ENCODE results near the gene SEMA7A.
"Not testable (repeated sequence)": the region's sequence is repeated elsewhere in the genome, so short reads cannot be mapped to it uniquely, and the experiment has no call there.

The SEMA7A gene

DNA sequence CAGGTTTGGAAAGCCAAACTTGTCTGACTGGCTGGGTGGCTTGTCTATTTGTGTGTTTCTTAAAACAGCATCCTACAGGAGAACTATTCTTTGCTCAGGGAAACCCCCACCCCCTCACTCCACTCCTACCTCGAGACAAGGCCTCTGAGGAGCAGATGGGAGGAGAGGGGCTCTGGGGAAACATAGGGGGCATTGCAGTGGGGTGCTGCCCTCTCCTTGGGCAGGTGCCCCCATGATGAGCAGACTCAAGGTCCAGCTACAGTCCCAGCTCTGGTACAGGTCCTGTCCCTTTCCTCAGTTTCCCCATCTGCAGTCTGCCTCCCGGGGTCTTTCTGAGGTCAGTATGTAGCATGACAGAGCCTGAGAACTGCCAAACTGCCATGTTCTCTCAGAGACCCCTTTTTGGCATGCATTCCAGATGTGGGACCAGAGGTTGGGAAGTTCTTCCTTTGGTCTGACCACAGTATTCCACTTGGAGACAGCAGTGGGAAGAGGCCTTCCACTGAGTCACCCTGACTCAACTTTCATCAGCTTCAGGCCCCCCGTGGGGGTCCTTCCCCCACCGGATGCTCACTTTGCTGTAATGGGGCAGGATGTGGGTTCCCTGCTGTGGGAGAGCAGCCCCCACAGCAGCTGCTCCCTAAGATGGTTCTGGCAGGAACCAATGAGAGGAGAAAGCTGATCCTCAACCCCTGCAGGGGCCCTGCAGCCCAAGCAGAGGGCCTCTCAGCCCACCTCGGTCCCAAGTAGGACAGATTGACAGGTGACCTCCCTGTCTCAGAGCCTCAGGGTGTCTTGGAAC lies 34.0 kb downstream of the SEMA7A start:
- DNase-seq (ENCODE audit: low read depth, low spot score) = no peak

DNA sequence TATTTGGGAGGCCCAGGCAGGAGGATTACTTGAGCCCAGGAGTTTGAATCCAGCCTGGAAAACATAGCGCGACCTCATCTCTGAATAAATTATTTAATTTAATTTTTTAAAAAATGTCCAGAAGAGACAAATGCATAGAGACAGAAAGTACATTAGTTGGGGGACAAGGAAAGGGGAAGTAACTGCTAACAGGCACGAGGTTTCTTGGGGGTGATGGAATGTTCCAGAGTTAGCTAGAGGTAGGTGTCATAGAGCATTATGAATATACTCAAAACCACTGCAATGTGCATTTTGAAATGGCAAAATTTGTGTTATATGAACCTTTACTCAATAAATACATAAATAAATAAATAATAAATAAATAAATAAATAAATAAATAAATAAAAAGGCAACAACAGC lies 34.7 kb downstream of the SEMA7A start:
- no peak for DNase-seq (ENCODE audit: low read depth, low spot score)

DNA sequence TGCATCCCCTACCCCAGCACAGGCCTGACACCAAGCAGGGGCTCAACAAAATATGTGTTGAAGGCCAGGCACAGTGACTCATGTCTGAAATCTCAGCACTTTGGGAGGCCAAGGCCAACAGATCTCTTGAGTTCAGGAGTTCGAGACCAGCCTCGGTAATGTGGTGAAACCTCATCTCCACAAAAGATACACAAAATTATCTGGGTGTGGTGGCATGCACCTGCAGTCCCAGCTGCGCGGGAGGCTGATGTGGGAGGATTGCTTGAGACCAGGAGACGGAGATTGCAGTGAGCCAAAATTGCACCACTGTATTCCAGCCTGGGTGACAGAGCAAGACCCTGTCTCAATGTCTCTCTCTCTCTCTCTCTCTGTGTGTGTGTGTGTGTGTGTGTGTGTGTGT lies 35.6 kb downstream of the SEMA7A start:
- no peak for DNase-seq (ENCODE audit: low read depth, low spot score)

GRCh38 chr15:74397239-74398068 lies 36.3 kb downstream of the SEMA7A start:
- DNase-seq (ENCODE audit: low read depth, low spot score) = no peak

DNA sequence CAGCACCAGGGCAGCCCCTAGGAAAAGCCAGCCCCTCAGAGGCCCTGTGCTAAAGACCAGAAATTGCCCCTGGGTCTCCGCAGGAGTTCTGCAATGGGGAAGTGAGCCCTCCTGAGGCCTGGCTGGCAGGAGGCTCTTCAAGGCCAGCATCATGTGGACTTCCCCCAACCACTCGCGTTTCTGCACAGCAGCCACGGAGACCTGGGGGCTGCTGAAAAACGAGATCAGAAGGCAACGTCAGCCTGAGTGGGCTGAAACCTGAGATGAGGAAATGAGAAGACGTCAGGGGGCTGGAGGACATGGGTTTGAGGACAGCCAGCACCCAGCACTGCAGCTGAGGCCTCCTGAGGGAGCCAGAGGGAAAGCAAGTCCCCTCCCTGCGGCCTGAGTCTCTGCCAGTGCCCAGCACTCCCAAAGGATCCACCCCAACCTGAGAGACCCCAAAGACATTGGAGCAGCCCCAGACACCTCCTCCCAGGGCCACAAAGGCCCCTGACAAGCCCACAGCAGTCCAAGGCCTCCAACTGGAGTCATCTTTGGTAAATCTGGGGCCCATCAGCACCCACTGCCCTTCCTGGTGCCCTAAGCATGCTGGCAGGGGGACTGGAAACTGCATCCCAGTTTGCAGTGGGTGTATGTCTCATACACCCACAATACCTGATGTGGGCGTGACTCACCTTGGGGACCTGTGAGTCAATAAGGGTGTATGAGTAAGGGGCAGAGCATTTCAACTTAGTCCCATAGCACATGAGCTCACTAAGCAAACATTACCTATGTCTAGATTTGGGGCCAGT lies 37.1 kb downstream of the SEMA7A start:
- DNase-seq (ENCODE audit: low read depth, low spot score) = peak; percentile 74

- DNase-seq (ENCODE audit: low read depth, low spot score) = no peak
Observed at GRCh38 chr15:74396146-74396438, 37.7 kb downstream of the SEMA7A start.

- no peak for DNase-seq (ENCODE audit: low read depth, low spot score)
Observed at GRCh38 chr15:74395319-74396145, 38.2 kb downstream of the SEMA7A start.

DNA sequence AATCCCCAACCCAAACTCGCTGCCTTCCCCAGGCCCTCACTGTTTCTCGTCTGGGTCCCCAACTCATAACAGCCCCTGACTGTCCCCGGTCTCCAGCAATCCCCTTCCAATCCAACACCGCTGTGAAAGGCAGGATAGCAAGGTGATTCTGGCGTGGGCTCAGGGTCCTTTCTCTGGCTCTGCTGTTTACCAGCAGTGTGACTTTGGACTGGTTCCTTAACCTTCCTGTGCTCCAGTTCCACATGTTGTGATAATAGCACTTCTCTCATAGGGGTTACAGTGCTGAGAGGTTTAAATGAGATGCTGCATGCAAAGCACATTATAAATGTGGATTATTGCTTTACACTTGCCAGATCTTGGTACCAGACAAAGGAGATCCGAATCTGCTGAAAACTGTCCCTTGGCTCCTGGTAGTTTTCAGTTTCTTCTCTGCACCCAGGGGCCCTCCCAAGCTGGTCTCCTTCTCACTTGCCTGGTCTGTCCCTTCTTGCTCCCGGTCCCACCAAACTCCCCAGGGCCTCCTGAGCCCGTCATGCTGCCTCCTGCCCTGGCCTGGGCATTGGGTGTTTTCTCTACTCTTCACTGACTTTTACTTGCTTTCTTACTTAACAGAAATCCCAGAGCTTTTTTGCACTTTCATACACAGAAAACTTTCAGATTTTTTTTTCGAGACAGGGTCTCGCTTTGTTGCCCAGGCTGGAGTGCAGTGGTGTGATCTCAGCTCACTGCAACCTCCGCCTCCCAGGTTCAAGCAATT lies 39.5 kb downstream of the SEMA7A start:
- no peak for DNase-seq (ENCODE audit: low read depth, low spot score)

DNA sequence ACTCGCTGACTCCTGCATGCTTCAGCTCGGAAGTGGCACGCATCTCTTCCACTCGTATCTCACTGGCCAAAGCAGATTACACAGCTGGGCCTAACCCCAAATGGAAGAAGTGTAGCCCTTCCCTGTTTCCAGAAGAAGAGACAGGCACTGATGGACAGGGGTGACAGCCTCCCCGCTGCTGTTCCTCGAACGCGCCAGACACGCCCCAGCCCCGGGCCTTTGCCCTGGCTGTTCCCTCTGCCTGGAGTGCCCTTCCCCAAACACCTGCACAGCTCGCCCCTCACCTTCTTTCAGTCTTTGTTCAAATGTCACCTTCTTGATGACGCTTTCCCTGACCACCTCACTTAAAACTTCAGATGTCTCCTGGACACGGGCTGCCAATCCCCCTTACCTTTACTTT lies 40.3 kb downstream of the SEMA7A start:
- DNase-seq (ENCODE audit: low read depth, low spot score) = no peak

GRCh38 chr15:74392902-74393301 lies 40.9 kb downstream of the SEMA7A start:
- no peak for DNase-seq (ENCODE audit: low read depth, low spot score)

GRCh38 chr15:74392451-74392830 lies 41.3 kb downstream of the SEMA7A start:
- DNase-seq (ENCODE audit: low read depth, low spot score) = no peak

DNA sequence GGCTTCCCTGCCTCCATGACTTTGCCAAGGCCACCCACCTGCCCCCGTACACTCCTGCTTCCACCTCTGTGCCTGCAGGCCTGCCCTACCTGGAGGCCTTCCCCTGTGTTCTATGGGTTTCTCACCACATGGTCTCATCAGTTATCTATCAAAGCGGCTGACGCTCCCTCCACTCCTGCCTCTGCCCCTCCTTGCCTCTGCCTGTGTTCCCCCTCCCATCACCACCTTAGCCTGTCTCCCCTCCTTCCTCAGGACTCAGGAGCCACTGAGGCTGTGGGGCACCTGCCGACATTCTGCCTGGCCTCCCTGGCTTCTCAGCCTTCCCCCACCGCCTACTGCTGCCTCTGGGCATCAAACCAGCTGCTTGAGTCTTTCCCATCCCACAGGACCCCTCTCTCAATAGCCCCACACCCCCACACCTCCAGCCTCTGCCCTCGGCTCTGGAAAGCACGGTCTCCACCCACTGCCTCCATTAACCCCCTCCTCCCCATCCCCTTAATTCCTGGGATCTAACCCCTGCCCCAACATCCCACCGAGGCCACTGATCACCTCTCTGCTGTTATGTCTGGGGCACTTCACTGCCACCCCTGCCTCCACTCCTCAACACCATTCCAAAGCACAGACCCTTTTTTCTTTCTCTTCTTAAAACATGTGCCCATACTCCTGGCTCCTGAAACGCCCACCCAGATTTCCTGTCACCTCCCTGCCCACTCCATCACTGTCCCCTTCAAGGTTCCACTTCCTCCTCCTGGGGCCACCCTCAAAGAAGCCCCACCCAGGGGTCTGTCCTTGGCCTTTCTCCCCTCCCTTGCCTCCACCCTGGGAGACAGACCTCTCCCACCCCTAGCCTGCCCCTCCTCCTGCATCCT lies 41.9 kb downstream of the SEMA7A start:
- no peak for DNase-seq (ENCODE audit: low read depth, low spot score)

DNA sequence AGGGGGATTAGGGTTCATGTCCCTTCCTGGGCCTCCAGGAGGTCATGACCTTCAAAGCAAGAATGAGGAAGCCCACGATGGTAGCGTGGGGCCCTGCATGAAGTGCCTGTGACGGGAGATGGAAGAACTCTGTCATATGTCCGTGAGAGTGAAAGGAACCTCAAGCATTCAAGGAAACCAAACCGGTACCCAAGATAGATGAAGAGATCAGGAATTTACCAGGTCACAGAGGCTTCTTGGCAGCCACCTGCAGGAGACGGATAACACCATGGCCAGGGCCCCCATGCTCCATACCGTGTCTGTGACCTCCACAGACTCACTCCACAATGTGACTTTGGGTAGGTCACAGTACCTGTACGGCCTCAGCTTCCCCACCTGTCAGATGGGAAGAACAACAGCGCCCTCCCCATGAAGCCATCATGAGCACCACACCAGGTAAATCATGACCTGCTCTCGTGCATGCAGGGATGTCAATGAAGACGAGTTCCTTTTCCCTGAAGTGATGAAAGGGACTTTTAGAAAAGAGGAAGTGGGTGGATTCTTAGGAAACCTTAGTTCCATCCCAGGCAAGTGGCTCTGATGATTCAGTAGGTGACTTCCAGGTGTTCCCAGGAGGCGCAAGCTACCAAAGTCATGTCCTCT lies 43.0 kb downstream of the SEMA7A start:
- no peak for DNase-seq (ENCODE audit: low read depth, low spot score)

- not testable (repeated sequence) for DNase-seq (ENCODE audit: low read depth, low spot score)
Observed at GRCh38 chr15:74390049-74390646, 43.6 kb downstream of the SEMA7A start.

DNA sequence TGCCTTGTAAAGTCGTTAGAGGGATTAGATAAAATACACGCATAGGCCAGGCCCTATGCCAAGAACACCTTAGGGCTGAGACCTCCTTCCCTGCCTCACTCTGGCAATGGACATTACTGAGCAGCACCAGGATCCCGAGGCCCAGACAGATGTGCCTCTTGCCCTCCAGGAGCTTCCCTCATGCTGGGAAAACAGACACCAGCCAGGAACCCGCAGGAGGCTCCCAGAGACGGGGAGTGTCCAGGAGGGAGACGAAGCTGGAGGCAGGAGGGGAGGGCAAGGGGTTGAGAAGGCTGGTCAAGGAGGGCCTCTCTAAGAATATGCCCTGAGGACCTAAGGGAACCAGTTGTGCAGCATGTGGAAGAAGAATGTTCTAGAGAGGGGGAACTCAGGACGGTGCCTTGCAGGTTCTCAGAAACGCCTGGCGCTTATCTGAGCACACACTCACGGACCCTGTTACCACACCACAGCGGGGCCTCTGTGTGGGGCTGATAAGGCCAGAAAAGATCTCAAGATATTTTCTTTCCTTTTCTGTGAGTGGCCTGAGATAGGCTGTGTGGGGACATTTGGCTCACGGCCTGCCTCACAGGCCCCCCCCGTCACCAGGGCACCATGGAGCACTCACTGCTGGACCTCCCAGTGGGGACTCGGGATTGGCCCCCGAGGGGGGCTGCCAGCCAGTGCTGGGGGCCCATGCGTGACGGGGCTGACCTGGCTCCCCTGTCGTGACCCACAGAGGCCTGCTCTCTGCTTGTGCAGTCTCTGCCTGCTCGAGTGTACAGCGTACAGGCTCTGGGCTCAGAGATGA lies 44.3 kb downstream of the SEMA7A start:
- no peak for DNase-seq (ENCODE audit: low read depth, low spot score)

DNA sequence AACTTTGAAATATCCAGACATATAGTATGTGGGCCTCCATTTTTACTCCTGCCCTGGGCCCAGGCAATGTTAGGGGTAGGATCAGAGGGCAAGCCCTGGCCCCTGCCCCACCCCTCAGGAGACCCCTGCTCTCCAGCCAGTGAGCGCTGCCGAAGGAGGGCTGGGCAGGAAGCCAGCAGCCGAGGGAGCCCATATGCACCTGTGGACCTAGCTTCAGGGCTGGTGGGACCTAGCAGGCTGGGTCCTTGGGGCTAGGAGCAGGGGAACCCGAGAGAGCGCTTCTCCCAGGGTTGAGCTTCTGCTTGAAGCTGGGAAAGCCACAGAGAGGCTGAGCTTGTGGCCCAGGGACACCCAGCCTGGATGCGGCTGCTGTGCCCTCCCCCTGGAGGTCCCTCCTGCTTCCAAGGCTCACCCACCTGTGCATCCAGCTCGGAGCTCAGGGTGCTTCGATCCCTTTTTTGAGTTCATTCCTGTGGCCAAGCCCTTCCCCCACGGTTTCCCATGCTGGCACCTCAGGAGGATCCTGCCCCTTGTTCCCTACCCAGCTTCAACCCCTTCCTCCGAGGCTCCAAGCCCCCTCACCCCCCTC lies 45.3 kb downstream of the SEMA7A start:
- no peak for DNase-seq (ENCODE audit: low read depth, low spot score)

GRCh38 chr15:74387621-74388362 lies 46.0 kb downstream of the SEMA7A start:
- DNase-seq (ENCODE audit: low read depth, low spot score) = peak; percentile 39

Measured in astrocyte of the hippocampus (primary cell).